H1 (cell line): ENCODE data around the gene TTC22. TPM values are rescaled to one million over a fixed set of nuclear protein-coding genes. Genes with fewer than 3 reads are reported as not detected.

Experiments
- CTCF ChIA-PET: fragments of 300-600 bp; sonication (Branson Sonifier 250); formaldehyde crosslinking; loops from one replicate; lab custom pipeline; 2021; ENCODE audit not compliant: partially characterized antibody; lab: Charles Lee
- POLR2A ChIA-PET: fragments of 300-600 bp; sonication (Branson Sonifier 250); formaldehyde crosslinking; loops from one replicate; lab custom pipeline; 2021; ENCODE audit warnings: inconsistent platforms; ENCODE audit not compliant: partially characterized antibody; lab: Charles Lee
- DNase-seq, 2 experiments: peaks; one replicate each; pipeline versions ENCODE4 v3.0.0 to v3.0.0-alpha.2; 2010 to 2022; ENCODE audit warnings: low spot score in 2 of 2, low read depth in 1 of 2, mixed read lengths in 1 of 2
- FAIRE-seq: peaks from 2 replicates; lab custom pipeline; 2011; peaks lifted over from hg19 to GRCh38; lab: Jason Lieb, UNC
- H2AFZ ChIP-seq: 2 replicates; pipeline ENCODE4 v1.8.1; 2012; ENCODE audit warnings: low read length, inconsistent platforms
- H2AK5ac ChIP-seq: 2 replicates; pipeline ENCODE4 v1.6.1; 2013; ENCODE audit warnings: low read depth, low read length
- H2BK120ac ChIP-seq: replicated peaks from 2 replicates; pipeline ENCODE3; 2013; ENCODE audit warnings: low read depth, low read length, inconsistent platforms
- H2BK12ac ChIP-seq: 2 replicates; pipeline ENCODE4 v1.6.1; 2013; ENCODE audit warnings: low read depth, low read length
- H2BK15ac ChIP-seq: 2 replicates; pipeline ENCODE4 v1.6.1; 2013; ENCODE audit warnings: low read length
- H2BK20ac ChIP-seq: 2 replicates; pipeline ENCODE4 v1.6.1; 2013; ENCODE audit warnings: low read length
- H2BK5ac ChIP-seq: 2 replicates; pipeline ENCODE4 v1.6.1; 2013; ENCODE audit warnings: low read depth, low read length
- H3K14ac ChIP-seq: 2 replicates; pipeline ENCODE4 v1.6.1; 2013; ENCODE audit warnings: inconsistent platforms; ENCODE audit not compliant: insufficient read length
- H3K18ac ChIP-seq: 2 replicates; pipeline ENCODE4 v1.6.1; 2013; ENCODE audit warnings: low read length; ENCODE audit errors: extremely low read depth
- H3K23ac ChIP-seq: 2 replicates; pipeline ENCODE4 v1.6.1; 2013; ENCODE audit warnings: inconsistent platforms; ENCODE audit not compliant: insufficient read length
- H3K23me2 ChIP-seq: 2 replicates; pipeline ENCODE4 v1.6.1; 2013; ENCODE audit warnings: low read depth, low read length
- H3K27ac ChIP-seq: 2 replicates; pipeline ENCODE4 v1.6.1; 2011; ENCODE audit warnings: low read depth, low read length, inconsistent platforms
- H3K27me3 ChIP-seq, 4 experiments: replicated peaks in 1 of 4; 1 replicate in 1 of 4; 2 replicates in 3 of 4; pipeline versions ENCODE4 v1.6.1 to v1.8.1; 2011 to 2013; ENCODE audit warnings: low read length in 3 of 4, mild to moderate bottlenecking in 3 of 4, inconsistent platforms in 2 of 4, mixed read lengths in 2 of 4, moderate library complexity in 1 of 4; ENCODE audit not compliant: control insufficient read depth in 3 of 4, insufficient read depth in 3 of 4; ENCODE audit errors: extremely low read depth in 1 of 4
- H3K36me3 ChIP-seq, 4 experiments: 2 replicates each; pipeline versions ENCODE4 v1.6.1 to v1.8.1; 2011 to 2013; ENCODE audit warnings: mild to moderate bottlenecking in 4 of 4, low read length in 3 of 4, moderate library complexity in 2 of 4, control low read depth in 1 of 4, inconsistent platforms in 1 of 4; ENCODE audit not compliant: insufficient read depth in 4 of 4, control insufficient read depth in 2 of 4
- H3K4ac ChIP-seq: replicated peaks from 2 replicates; pipeline ENCODE3; 2013; ENCODE audit warnings: low read length, low read depth, mixed read lengths, inconsistent platforms; ENCODE audit not compliant: insufficient read length
- H3K4me1 ChIP-seq, 4 experiments: replicated peaks in 1 of 4; 1 replicate in 1 of 4; 2 replicates in 3 of 4; pipeline versions ENCODE4 v1.6.1 to v1.8.1; 2011 to 2013; ENCODE audit warnings: low read length in 3 of 4, inconsistent platforms in 2 of 4, mixed read lengths in 1 of 4; ENCODE audit not compliant: insufficient read depth in 4 of 4, control insufficient read depth in 3 of 4
- H3K4me2 ChIP-seq, 2 experiments: 2 replicates each; pipeline versions ENCODE4 v1.6.1 to v1.8.1; 2011 to 2013; ENCODE audit warnings: low read depth in 2 of 2, low read length in 2 of 2, control low read depth in 1 of 2, inconsistent platforms in 1 of 2, mild to moderate bottlenecking in 1 of 2; ENCODE audit not compliant: insufficient read depth in 1 of 2
- H3K4me3 ChIP-seq, 4 experiments: fragments of 200-600, 300-600 bp in 1 of 4; sonication (generic), shearing (Covaris generic), sonication (Bioruptor Twin) in 1 of 4; 2 replicates each; pipeline versions ENCODE4 v1.5.1 to v1.8.1; 2011 to 2016; ENCODE audit warnings: low read length in 4 of 4, low read depth in 3 of 4, control low read depth in 2 of 4, inconsistent platforms in 2 of 4, mild to moderate bottlenecking in 2 of 4, mixed read lengths in 1 of 4, moderate library complexity in 1 of 4; ENCODE audit not compliant: insufficient read depth in 2 of 4; ENCODE audit errors: extremely low read depth in 1 of 4
- H3K56ac ChIP-seq: replicated peaks from 2 replicates; pipeline ENCODE3; 2013; ENCODE audit warnings: low read depth, mild to moderate bottlenecking, mixed read lengths, low read length, inconsistent platforms; ENCODE audit not compliant: insufficient read length
- H3K79me1 ChIP-seq: 2 replicates; pipeline ENCODE4 v1.6.1; 2013; ENCODE audit warnings: low read depth, low read length, control low read depth
- H3K79me2 ChIP-seq, 2 experiments: 2 replicates each; pipeline versions ENCODE4 v1.6.1 to v1.8.1; 2012 to 2013; ENCODE audit warnings: low read length in 2 of 2, mild to moderate bottlenecking in 2 of 2, inconsistent platforms in 1 of 2; ENCODE audit not compliant: insufficient read depth in 2 of 2, control insufficient read depth in 1 of 2
- H3K9ac ChIP-seq, 4 experiments: replicated peaks in 1 of 4; 1 replicate in 1 of 4; 2 replicates in 3 of 4; pipeline versions ENCODE4 v1.6.1 to v1.8.1; 2011 to 2013; ENCODE audit warnings: low read depth in 3 of 4, low read length in 3 of 4, control low read depth in 2 of 4, mild to moderate bottlenecking in 2 of 4, moderate library complexity in 2 of 4, inconsistent platforms in 1 of 4; ENCODE audit errors: extremely low read depth in 1 of 4
- H3K9me3 ChIP-seq, 2 experiments: 2 replicates each; pipeline versions ENCODE4 v1.6.1 to v1.8.1; 2012 to 2013; ENCODE audit warnings: mild to moderate bottlenecking in 2 of 2, moderate library complexity in 2 of 2, control low read depth in 1 of 2, inconsistent platforms in 1 of 2, low read depth in 1 of 2, low read length in 1 of 2, mixed read lengths in 1 of 2; ENCODE audit not compliant: insufficient read depth in 2 of 2
- H4K20me1 ChIP-seq, 2 experiments: replicated peaks in 1 of 2; 2 replicates each; pipeline versions ENCODE3 to v1.8.1; 2011 to 2013; ENCODE audit warnings: inconsistent platforms in 2 of 2, low read length in 2 of 2, mild to moderate bottlenecking in 1 of 2; ENCODE audit not compliant: insufficient read depth in 2 of 2, control insufficient read depth in 1 of 2
- H4K5ac ChIP-seq: 2 replicates; pipeline ENCODE4 v1.6.1; 2013; ENCODE audit warnings: low read length, low read depth, mixed read lengths, inconsistent platforms; ENCODE audit not compliant: insufficient read length
- H4K8ac ChIP-seq: 2 replicates; pipeline ENCODE4 v1.8.0; 2013; ENCODE audit warnings: mild to moderate bottlenecking, moderate library complexity, low read length, inconsistent platforms; ENCODE audit not compliant: insufficient read depth; ENCODE audit errors: extremely low read depth
- H4K91ac ChIP-seq: replicated peaks from 2 replicates; pipeline ENCODE3; 2013; ENCODE audit warnings: low read length, mixed read lengths, inconsistent platforms; ENCODE audit not compliant: insufficient read length
- NRF1 ChIP-seq: IDR thresholded peaks from 2 replicates; pipeline ENCODE4 v1.6.1; 2011; ENCODE audit warnings: mild to moderate bottlenecking, low read depth, low read length, improper control_type of control experiment
- WGBS, 2 experiments: shearing (Covaris generic) in 1 of 2; methylation state at CpG; one replicate each; pipeline versions ENCODE4 v1.1.6 to v1.1.7; 2013 to 2015; ENCODE audit warnings: low lambda C conversion rate in 2 of 2, mixed read lengths in 2 of 2, inconsistent platforms in 1 of 2, low coverage in 1 of 2, missing lambda C conversion rate in 1 of 2; ENCODE audit not compliant: insufficient replicate concordance in 2 of 2, insufficient coverage in 1 of 2, insufficient read length in 1 of 2; ENCODE audit errors: extremely low coverage in 1 of 2, missing lambda C conversion rate in 1 of 2; 5-methylcytosine and 5-hydroxymethylcytosine counted together
- polyA plus RNA-seq, 7 experiments: library from polyadenylated mRNA; depleted of rRNA in 3 of 7; stranded (reverse) in 5 of 7; unstranded in 2 of 7; fragments of >200 nt in 5 of 7; fragments of 200-250 nt in 2 of 7; gene quantifications; 1 replicate in 5 of 7; 2 replicates in 1 of 7; 4 replicates in 1 of 7; pipeline versions ENCODE4 v1.2.1 to v1.2.3, GENCODE V29; 2011 to 2013; ENCODE audit warnings: missing spikeins in 2 of 7, mixed read lengths in 2 of 7
- total RNA-seq: library from RNA; stranded (reverse); fragmentation: NEBNext Ultra II Directional; extraction: Animal tissue kit (Norgen Biotek cat#: 25700); gene quantifications from 2 replicates; pipeline ENCODE4 v1.2.1, GENCODE V29; 2021

The TTC22 gene
- total and polyA plus RNA-seq, 2 of the 8 experiments (the other 6 are each of a cell fraction or from before 2014, with no cell fraction given) = 1.00 to 1.6 TPM

- Histone ChIP-seq H3K27me3 (no peaks in the 10 kb centered on the region), H3K27ac (no peak overlapping the region), H4K5ac (no peak overlapping the region), H3K36me3 (peaks cover 25 to 48% (median 44%) of the 10 kb centered on the region in 4 experiments), H2BK5ac (no peak overlapping the region), H3K18ac (no peak overlapping the region), H3K4ac (no peak overlapping the region), H3K56ac (no peak overlapping the region), H3K4me1 (no peaks in the 10 kb centered on the region), H2BK15ac (no peak overlapping the region), H2AFZ (no peak overlapping the region), H2AK5ac (no peak overlapping the region), H3K23ac (no peak overlapping the region), H3K14ac (no peak overlapping the region), H4K91ac (no peak overlapping the region), H3K9ac (no peak overlapping the region), H4K8ac (no peak overlapping the region), H3K79me2 (no peaks in the 10 kb centered on the region), H4K20me1 (peaks cover 3 to 13% of the 10 kb centered on the region in 2 experiments), H3K4me2 (no peak overlapping the region), H2BK120ac (no peak overlapping the region), H3K4me3 (no peak overlapping the region), H3K9me3 (no peaks in the 10 kb centered on the region), H2BK12ac (no peak overlapping the region), H3K23me2 (no peaks in the 10 kb centered on the region), H2BK20ac (no peak overlapping the region), H3K79me1 (peaks cover 2% of the 10 kb centered on the region; the same call in 1 of the 2 replicates)
- ChIA-PET CTCF (interaction anchor here (0.6 to 4.1 kb wide), 22 partner anchors 10 to 670 kb away, joined by 3 to 16 read pairs (median 4); partner anchors contain the start of gene DHCR24), POLR2A (interaction anchor here (2.1 kb wide), 1 partner anchor 25 kb away, joined by 4 read pairs; no protein-coding TSS in a partner anchor)
- WGBS, 2 experiments = 83% methylated on average over 7 of the region's 7 CpGs; no CpG with 5 or more reads in 1 of the 2 experiments
- FAIRE-seq = no peak
- no peak for DNase-seq
- no peak for TF ChIP-seq NRF1
Measured at GRCh38 chr1:54848134-54848948, 47.2 kb upstream of the TTC22 start.
